ENCODE measurements around the gene ANKRD11. TPM values are rescaled to one million over a fixed set of nuclear protein-coding genes. Genes with fewer than 3 reads are reported as not detected.
"Not testable (repeated sequence)": the region's sequence is repeated elsewhere in the genome, so short reads cannot be mapped to it uniquely, and the experiment has no call there.

ANKRD11 gene
- total RNA-seq, 1 experiment from 2014 or later = 116 TPM

DNA sequence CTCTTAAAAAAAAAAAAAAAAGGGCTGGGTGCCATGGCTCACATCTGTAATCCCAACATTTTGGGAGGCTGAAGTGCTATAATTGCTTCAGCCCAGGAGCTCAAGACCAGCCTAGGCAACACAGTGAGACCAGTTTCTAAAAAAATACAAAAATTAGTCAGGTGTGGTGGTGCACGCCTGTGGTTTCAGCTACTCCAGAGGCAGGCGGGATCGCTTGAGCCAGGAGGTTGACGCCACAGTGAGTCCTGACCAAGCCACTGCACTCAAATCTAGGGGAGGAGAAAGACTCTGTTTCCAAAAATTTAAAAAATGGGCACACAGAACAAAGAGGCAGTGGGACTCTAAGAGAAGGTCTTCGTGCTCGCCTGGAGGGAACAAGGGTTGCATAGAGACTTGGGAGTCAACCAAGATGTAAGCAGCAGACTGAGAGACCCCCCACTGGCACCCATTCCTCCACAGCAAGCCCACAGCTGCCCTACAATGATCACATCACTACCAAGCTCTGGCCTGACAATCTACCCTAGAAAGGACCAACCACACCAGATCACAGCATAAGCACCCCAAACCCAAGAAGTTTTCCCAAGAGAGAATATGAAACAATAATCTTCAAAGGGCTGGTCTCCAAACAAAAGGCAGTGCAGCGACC, 121.6 kb downstream of the ANKRD11 start:
- peak; percentile 47 to 63 for DNase-seq
- H3K9me3 ChIP-seq (replicated peaks) = no peaks in the 10 kb centered on the region

DNA sequence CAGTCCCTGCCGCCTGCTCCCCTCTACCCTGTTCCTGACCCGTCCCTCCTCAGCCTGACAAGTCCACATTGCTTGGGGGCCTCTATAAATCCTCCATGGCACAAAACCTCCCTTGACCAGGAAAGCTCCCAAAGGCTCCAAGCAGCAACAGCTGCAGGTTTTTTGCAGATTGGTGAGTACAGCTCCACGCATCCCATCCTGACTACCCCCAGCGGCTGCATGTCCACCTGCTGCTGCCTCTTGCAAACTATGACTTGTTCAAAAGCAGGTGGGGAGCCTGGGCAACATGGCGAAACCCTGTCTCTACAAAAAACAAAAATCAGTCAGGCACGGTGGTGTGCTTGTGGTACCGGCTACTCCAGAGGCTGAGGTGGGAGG, 122.8 kb downstream of the ANKRD11 start:
- Histone ChIP-seq H3K9me3 (replicated peaks) (no peaks in the 10 kb centered on the region), H3K27ac (peak overlapping the region; percentile 94), H3K27me3 (no peaks in the 10 kb centered on the region), H3K4me1 (peaks cover 51% of the 10 kb centered on the region), H3K4me3 (peak overlapping the region; percentile 44), H3K36me3 (0 out of 2 replicates have a peak, but pooled peaks cover 2% of the 10 kb centered on the region)
- peak; percentile 96 to 98 for DNase-seq

More for the DNA sequence above, 121.6 kb downstream of the ANKRD11 start:
- Histone ChIP-seq H3K4me3 (no peak overlapping the region), H3K36me3 (0 out of 2 replicates have a peak, but pooled peaks cover 2% of the 10 kb centered on the region), H3K27ac (peak overlapping the region; percentile 85), H3K4me1 (peaks cover 52% of the 10 kb centered on the region), H3K27me3 (no peaks in the 10 kb centered on the region)

DNA sequence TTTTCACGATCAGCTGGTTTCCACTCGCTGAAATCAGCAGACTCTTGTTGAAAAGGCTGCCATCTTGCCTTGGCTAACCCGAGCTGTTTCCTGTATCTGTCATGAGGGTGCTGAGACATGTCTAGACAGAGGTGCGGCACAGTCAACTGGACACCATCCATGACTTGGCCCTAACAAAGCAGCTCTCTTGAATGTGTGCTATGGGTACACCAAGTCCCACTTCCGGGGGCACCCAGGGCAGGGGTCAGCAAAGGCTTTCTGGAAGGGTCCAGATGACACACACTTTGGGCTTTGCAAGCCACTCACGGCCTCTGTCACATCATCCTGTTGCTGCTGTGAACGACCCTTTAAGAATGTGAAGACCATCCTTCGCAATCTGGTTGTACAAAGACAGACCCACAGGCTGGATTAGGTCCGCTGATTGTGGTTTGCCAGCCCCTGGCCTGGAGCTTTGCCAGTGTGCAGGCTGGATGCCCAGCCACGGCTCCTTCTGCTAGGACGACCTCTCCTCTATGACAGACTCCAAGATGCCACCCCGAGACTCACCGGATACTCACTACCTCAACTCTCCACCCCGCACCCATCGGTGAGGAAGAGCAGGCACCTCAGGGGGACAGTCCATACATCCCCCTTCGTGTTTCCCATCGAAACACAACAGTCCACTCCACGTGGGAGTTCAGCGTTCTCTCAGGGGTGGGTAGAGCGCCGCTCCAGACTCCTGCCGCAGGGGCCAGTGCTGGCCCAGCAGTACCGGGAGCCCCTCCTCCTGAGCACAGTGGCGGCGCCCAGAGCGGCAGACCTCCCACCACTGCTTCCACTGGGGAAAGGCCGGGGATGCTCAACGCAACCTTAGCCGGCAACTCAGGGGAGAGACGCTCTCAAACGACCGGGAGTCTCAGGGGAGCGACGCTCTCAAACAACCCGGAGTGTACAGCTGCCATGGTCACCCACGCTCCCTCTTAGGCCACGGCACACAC, 123.5 kb downstream of the ANKRD11 start:
- peak; percentile 70 to 77 for DNase-seq
- peak overlapping the region; percentile 44 for H3K4me3 ChIP-seq
- no peaks in the 10 kb centered on the region for H3K27me3 ChIP-seq
- 0 out of 2 replicates have a peak, but pooled peaks cover 2% of the 10 kb centered on the region for H3K36me3 ChIP-seq
- peak overlapping the region; percentile 94 for H3K27ac ChIP-seq
- H3K4me1 ChIP-seq = peaks cover 51% of the 10 kb centered on the region
- H3K9me3 ChIP-seq (replicated peaks) = no peaks in the 10 kb centered on the region

DNA sequence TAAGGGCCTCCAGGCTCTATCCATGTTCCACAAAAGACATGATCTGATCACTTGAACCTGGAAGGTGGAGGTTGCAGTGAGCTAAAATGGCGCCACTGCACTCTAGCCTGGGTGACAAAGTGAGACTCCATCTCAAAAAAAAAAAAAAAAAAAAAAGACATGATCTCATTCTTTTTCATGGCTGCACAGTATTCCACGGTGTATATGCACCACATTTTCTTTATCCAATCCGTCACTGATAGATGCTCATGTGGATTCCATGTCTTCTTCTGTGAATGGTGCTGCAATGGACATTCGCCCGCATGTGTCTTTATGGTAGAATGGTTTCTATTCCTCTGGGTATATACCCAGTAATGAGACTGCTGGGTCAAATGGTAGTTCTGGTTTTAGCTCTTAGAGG, 124.4 kb downstream of the ANKRD11 start:
- H3K36me3 ChIP-seq = peaks cover 5% of the 10 kb centered on the region
- no peak overlapping the region for H3K4me3 ChIP-seq
- no peak for DNase-seq
- H3K9me3 ChIP-seq (replicated peaks) = no peaks in the 10 kb centered on the region
- H3K27me3 ChIP-seq = no peaks in the 10 kb centered on the region
- H3K27ac ChIP-seq = peak overlapping the region; percentile 94
- H3K4me1 ChIP-seq = peaks cover 48% of the 10 kb centered on the region

DNA sequence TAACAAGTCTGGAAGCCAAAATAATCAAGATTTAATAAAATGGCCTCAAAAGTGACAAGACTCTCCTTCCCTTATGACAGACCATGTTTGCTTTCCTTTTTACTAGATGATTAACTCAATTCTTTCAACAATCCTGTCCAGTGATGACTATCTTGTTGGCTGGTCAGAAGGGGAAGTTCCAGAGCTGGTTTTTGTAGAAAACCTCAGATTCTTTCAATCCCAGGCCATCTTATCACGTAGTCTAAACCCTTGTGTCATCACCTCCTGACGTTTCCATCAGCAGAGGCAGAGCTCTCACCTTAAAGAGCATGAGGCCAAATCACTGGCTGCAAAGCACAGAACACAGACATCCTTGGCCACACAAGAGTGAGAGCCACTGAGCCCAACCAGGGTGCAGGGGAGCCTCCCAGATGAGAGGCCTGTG, 125.3 kb downstream of the ANKRD11 start:
- Histone ChIP-seq H3K36me3 (peaks cover 14% of the 10 kb centered on the region), H3K4me1 (peaks cover 46% of the 10 kb centered on the region), H3K4me3 (no peak overlapping the region), H3K27me3 (no peaks in the 10 kb centered on the region), H3K27ac (no peak overlapping the region), H3K9me3 (replicated peaks) (no peaks in the 10 kb centered on the region)
- no peak for DNase-seq

DNA sequence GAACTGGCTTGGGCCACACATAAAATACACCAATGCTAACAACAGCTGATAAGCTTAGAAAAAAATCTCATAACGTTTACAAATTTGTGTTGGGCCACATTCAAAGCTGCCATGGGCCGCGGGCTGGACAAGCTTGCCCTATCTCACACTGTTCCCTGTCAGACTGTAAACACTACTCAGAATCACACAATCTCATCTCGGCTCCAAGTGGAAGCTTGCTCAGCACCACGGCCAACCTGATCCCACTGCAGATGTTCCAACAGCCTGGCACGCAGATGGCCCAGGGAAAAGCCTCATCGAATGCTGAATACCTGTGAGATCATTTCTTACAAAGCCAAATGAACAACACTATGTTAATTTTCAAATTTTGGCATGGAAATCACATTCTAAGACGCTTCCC, 125.8 kb downstream of the ANKRD11 start:
- H3K27me3 ChIP-seq = no peaks in the 10 kb centered on the region
- no peak overlapping the region for H3K27ac ChIP-seq
- H3K36me3 ChIP-seq = peaks cover 15% of the 10 kb centered on the region
- no peaks in the 10 kb centered on the region for H3K9me3 ChIP-seq (replicated peaks)
- H3K4me3 ChIP-seq = no peak overlapping the region
- DNase-seq = no peak
- peaks cover 46% of the 10 kb centered on the region for H3K4me1 ChIP-seq

DNA sequence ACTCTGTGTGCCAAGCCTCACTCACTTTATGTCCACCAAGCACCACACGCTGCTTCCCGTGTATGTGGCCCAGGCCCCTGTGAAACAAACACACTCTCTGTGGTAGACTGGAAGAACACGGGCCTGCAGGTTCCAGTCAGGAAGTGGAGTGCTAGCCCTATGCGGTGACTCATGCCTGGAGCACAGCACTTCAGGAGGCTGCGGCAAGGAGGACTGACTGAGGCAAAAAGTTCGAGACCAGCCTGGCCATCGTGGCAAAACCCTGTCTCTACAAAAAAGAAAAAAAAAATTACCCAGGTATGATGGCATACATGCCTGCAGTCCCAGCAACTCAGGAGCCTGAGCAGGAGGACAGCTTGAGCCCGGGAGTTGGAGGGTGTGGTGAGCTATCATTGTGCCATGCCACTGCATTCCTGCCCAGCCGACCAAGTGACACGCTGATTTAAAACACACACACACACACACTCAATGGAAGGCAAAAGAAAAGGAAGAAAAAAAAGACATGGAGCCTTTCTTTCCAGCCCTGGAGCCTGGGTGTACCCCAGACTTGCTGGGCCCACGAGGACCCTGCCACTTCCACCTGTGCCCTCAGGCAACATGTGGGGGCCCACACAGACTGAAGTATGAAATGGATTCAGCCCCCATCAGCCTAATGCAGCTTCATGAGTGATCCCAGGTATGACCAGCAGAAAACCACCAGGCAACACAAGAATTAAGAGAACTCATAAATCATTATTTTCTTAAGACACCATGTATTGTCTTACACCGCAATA, 126.6 kb downstream of the ANKRD11 start:
- H3K9me3 ChIP-seq (replicated peaks) = no peaks in the 10 kb centered on the region
- no peak overlapping the region for H3K4me3 ChIP-seq
- H3K36me3 ChIP-seq = peaks cover 15% of the 10 kb centered on the region
- H3K27me3 ChIP-seq = no peaks in the 10 kb centered on the region
- no peak for DNase-seq
- no peak overlapping the region for H3K27ac ChIP-seq
- peaks cover 46% of the 10 kb centered on the region for H3K4me1 ChIP-seq

DNA sequence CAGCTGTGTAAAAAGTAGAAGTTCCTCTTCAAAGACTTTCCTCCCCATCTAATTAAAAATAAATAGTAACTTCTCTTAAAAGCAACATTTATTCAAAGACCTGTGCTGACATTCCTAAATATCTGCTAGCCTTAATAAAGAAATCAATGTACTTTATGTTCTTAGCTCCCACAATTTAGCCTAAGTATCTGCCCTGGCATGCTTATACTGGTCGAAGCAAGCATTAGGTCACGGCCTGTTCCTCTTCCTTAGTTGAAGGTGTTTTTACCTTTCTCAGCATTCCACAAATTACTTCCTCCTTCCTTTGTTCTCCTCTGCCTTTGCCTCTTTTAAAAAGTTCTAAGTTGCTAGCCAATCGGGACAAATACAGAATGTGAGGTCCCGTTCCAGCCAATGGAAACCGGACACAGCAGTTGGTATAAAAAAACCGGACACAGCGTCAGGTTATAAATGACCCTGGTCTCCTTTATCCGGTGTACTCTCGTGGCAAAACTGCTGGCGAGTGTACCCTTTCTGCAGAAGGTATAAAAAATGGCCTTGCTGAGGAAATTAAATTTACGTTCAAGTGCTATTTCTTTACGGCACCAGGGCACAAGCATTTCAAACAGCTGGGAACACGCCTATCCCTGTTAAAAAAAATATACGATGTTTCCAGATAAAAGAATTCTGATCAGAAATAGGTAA, 127.7 kb downstream of the ANKRD11 start:
- not testable (repeated sequence) for DNase-seq; H3K27me3 ChIP-seq; H3K4me3 ChIP-seq; H3K9me3 ChIP-seq (replicated peaks); H3K27ac ChIP-seq
- H3K36me3 ChIP-seq = peaks cover 17% of the 10 kb centered on the region
- peaks cover 47% of the 10 kb centered on the region for H3K4me1 ChIP-seq

DNA sequence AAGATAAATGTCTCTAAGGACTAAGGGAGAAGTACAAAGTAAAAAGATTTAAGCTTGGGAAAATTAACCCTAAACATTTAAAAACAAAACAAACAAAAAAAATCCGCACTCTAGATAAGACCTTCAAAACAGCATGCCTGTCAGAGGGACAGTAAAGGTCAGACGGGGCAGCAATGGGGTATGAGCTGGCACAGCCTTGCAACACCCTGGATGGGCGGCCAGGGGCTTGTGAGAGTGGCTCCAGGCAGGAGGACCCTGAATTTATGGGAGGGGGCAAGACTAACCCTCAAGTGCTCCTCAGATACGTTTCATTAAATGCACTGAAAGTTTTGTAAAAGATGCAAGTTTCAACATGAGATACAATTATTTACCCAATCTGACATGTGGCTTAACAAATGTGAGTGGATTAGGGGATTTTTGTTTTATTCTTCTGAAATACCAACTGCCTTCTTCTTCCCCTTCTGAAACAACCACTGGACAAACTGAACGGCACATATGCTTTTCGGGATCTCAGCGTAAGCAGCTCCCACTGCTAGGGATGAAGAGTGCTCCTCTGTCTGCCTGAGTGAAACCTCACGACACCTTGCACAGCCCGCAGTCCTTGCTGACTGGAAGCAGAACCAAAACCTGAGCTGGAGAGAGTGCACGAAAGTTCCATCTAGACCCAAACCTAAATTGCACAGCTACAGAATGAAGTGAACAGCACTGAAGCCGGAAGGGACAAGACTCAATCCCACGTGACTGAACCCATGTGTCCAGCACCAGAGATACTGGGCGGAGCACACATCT, 128.4 kb downstream of the ANKRD11 start:
- DNase-seq = no peak
- H3K36me3 ChIP-seq = peaks cover 17% of the 10 kb centered on the region
- H3K4me1 ChIP-seq = peaks cover 49% of the 10 kb centered on the region

DNA sequence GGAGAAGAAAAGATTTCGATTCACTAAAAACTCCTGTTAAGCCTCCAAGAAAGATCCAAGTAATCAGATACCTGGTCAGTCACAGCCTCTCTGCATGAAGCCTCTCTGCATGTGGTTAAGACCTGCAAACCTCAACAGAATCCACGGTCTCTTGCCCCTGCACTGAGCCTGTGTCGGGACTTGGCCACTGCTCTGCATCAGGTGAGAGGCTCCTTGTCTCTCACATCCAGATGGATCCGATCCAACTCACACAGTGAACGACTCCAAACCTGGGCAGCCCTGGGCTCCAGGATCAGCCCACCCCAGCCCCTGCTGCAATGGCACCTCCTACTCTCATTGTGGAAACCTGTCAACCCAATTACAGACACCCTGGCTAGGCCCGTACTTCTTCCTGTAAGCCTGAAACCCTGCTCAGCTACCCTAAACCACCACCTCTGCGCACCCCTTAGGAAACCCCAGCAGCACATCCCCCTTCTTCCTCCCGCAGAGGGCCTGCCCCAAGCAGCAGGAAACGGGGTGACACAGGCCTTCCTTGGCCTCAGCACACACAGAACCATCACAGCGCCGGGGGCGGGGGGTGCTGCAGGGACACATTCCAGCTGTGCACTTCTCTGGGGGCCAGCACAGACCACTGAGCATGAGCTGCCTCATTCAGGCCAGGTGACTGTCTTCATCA, 129.5 kb downstream of the ANKRD11 start:
- no peak overlapping the region for H3K27ac ChIP-seq
- no peaks in the 10 kb centered on the region for H3K27me3 ChIP-seq
- peaks cover 19% of the 10 kb centered on the region for H3K36me3 ChIP-seq
- DNase-seq = no peak
- no peaks in the 10 kb centered on the region for H3K9me3 ChIP-seq (replicated peaks)
- H3K4me3 ChIP-seq = no peak overlapping the region
- peaks cover 43% of the 10 kb centered on the region for H3K4me1 ChIP-seq

More for the DNA sequence above, 128.4 kb downstream of the ANKRD11 start:
- Histone ChIP-seq H3K27ac (no peak overlapping the region), H3K27me3 (no peaks in the 10 kb centered on the region), H3K9me3 (replicated peaks) (no peaks in the 10 kb centered on the region), H3K4me3 (no peak overlapping the region)

DNA sequence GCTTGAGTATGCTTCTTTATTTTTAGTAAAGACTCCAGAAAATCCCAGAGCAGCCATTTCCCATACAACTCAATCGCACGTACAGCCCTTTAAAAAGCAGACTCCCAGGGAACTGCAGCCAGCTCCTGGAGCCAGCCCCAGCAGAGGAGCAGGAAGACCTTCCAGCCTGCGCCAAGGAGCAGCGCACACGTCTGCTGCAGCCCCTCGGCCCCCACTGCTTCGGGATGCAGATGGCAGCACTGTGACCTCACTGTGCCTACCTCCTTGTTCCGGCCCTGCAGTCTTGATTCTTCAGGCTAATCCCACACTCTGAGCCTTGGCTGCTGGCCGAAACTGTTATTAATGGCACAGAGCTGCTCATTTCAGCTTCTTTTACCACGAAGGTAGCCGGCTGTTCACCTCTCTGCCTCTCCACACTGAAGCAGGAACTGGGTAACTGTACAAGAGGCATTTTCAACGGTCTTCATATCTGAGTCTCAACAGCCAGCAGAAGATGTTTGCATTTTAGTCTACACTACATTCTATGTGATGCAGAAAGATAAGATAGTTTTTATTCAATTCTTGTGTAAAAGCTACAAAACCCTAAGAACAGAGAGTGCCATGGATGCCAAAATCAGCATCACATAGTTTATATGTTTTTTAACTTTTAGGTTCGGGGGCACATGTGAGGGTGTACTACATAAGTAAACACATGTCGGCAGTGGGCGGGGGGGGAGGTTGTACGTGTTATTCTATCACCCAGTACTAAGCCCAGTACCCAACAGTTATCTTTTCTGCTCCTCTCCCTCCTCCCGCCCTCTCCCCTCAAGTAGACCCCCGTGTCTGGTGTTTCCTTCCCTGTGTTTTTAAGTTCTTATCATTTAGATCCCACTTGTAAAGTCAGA, 130.9 kb downstream of the ANKRD11 start:
- Histone ChIP-seq H3K4me1 (peaks cover 43% of the 10 kb centered on the region), H3K36me3 (peaks cover 19% of the 10 kb centered on the region), H3K9me3 (replicated peaks) (no peaks in the 10 kb centered on the region), H3K27ac (peak overlapping the region; percentile 2; the same call in 1 of the 2 replicates), H3K4me3 (no peak overlapping the region), H3K27me3 (no peaks in the 10 kb centered on the region)
- DNase-seq = peak; percentile 70 to 87

Measured in SJCRH30 (cell line).